Colonic mucosa (tissue), 4 donors: ENCODE data around the gene ARHGAP23. TPM values are rescaled to one million over a fixed set of nuclear protein-coding genes. Genes with fewer than 3 reads are reported as not detected.
"Not testable (repeated sequence)": the region's sequence is repeated elsewhere in the genome, so short reads cannot be mapped to it uniquely, and the experiment has no call there.

Experiments
- DNase-seq: peaks from one replicate; pipeline ENCODE4 v3.0.0-alpha.2; 2020
- H3K27ac ChIP-seq: fragments of 200-600 bp; one replicate; pipeline ENCODE4 v1.8.0; 2021
- H3K27me3 ChIP-seq: fragments of 200-600 bp; one replicate; pipeline ENCODE4 v1.8.0; 2021
- H3K36me3 ChIP-seq: fragments of 200-600 bp; one replicate; pipeline ENCODE4 v1.8.0; 2021
- H3K4me1 ChIP-seq: fragments of 200-600 bp; one replicate; pipeline ENCODE4 v1.8.0; 2021; ENCODE audit warnings: mild to moderate bottlenecking
- H3K4me3 ChIP-seq: fragments of 200-600 bp; one replicate; pipeline ENCODE4 v1.8.0; 2021
- H3K9ac ChIP-seq, 2 donors: one replicate each; pipeline ENCODE4 v1.7.0; 2013; ENCODE audit warnings: control low read depth in 2 of 2, low read depth in 2 of 2, low read length in 2 of 2
- H3K9me3 ChIP-seq: fragments of 200-600 bp; one replicate; pipeline ENCODE4 v1.8.0; 2021
- CTCF ChIP-seq: fragments of 200-600 bp; IDR thresholded peaks from one replicate; pipeline ENCODE4 v1.8.0; 2022; ENCODE audit warnings: antibody characterized with exemption, mild to moderate bottlenecking
- intact Hi-C: fragments of 100-400 bp; cut with DNase I; formaldehyde crosslinking; loops from one replicate; pipeline ENCODE4 v1.14.1; 2022
- total RNA-seq, 2 donors: library from RNA; stranded (reverse); fragmentation: NEBNext Ultra II Directional in 1 of 2; extraction: Animal tissue kit (Norgen Biotek cat#: 25700) in 1 of 2; gene quantifications; one replicate each; pipeline ENCODE4 v1.2.1, GENCODE V29; 2021
- donor health status: healthy.
- donor health status: DM: no; HTN: no; CAD: no.
- donor health status: DM: no; HTN: no; CAD: no.

Gene ARHGAP23
- total RNA-seq, 2 donors from 2014 or later, result 4.0 to 14.1 TPM

- H3K4me3 ChIP-seq, result no peak overlapping the region
- H3K9ac ChIP-seq, result no peak overlapping the region
- H3K27ac ChIP-seq, result no peak overlapping the region
- no peaks in the 10 kb centered on the region for H3K9me3 ChIP-seq
- no peak for DNase-seq
- no peaks in the 10 kb centered on the region for H3K36me3 ChIP-seq
- H3K27me3 ChIP-seq, result peaks cover 22% of the 10 kb centered on the region
- H3K4me1 ChIP-seq, result no peaks in the 10 kb centered on the region
- intact Hi-C loops, result no loop called here
- no peak for TF ChIP-seq CTCF
These were observed 82.3 kb downstream of the ARHGAP23 start for GRCh38 chr17:38510421-38511149.

- Histone ChIP-seq H3K4me1 (no peaks in the 10 kb centered on the region), H3K9ac (no peak overlapping the region), H3K36me3 (no peaks in the 10 kb centered on the region), H3K27ac (no peak overlapping the region), H3K4me3 (no peak overlapping the region), H3K9me3 (no peaks in the 10 kb centered on the region), H3K27me3 (peaks cover 22% of the 10 kb centered on the region)
- intact Hi-C loops, result no loop called here
- DNase-seq, result no peak
- no peak for TF ChIP-seq CTCF
These were observed 83.2 kb downstream of the ARHGAP23 start for GRCh38 chr17:38511150-38512108.

GRCh38 chr17:38512473-38513058 lies 84.3 kb downstream of the ARHGAP23 start:
- Histone ChIP-seq H3K36me3 (no peaks in the 10 kb centered on the region), H3K9me3 (no peaks in the 10 kb centered on the region), H3K9ac (no peak overlapping the region), H3K27ac (no peak overlapping the region), H3K27me3 (peaks cover 22% of the 10 kb centered on the region), H3K4me3 (no peak overlapping the region), H3K4me1 (no peaks in the 10 kb centered on the region)
- TF ChIP-seq CTCF, result no peak
- no peak for DNase-seq
- intact Hi-C loops, result no loop called here

DNA sequence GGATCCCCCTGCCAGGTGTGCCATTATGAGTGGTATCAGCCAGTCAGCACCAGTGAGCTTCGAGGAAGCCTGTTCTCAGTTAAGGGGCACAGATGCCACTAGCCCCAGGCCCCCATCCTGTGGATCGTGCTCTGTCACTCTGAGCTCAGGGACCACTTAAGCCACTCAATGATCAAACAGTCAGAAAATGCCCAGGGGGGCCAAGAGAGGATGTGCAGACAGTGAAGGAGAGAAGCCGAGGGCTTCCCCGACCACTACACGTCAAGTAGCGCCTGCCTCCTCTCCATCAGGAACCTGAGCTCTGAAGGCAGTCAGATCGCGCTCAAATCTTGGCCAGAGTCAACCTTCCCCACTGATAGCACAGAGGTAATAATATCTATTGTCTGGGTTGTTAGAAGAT lies 98.3 kb downstream of the ARHGAP23 start:
- H3K9me3 ChIP-seq, intact Hi-C loops: not testable (repeated sequence)

GRCh38 chr17:38528141-38528540 lies 99.9 kb downstream of the ARHGAP23 start:
- H3K9ac ChIP-seq, H3K27me3 ChIP-seq, H3K27ac ChIP-seq, H3K4me1 ChIP-seq, DNase-seq, intact Hi-C loops, H3K4me3 ChIP-seq, H3K36me3 ChIP-seq, H3K9me3 ChIP-seq: not testable (repeated sequence)

More for the DNA sequence above, 98.3 kb downstream of the ARHGAP23 start:
- not testable (repeated sequence) for H3K4me1 ChIP-seq, DNase-seq, H3K27ac ChIP-seq, H3K27me3 ChIP-seq, H3K4me3 ChIP-seq, H3K36me3 ChIP-seq, H3K9ac ChIP-seq

DNA sequence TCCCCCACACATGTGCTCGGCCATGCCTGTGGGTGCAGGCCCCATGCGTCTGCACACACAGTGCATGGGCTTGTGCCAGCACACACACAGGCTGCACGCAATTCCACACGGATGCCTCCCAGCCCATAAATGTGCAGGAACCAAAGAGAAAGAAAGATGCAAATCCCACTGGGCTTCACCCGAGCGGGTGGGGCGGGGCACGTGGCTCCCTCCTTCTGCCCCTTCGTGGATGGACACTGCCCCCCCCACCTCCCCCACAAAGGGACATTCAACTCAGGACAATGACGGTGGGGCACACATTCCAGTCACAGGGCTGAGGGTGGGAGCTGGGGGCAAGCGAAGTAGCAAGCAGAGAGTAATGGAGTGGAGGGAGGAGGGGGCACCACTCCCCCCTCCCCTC lies 102.6 kb downstream of the ARHGAP23 start:
- H3K27ac ChIP-seq, H3K9me3 ChIP-seq, H3K9ac ChIP-seq, DNase-seq, H3K4me3 ChIP-seq, H3K4me1 ChIP-seq, intact Hi-C loops, H3K27me3 ChIP-seq, H3K36me3 ChIP-seq: not testable (repeated sequence)

DNA sequence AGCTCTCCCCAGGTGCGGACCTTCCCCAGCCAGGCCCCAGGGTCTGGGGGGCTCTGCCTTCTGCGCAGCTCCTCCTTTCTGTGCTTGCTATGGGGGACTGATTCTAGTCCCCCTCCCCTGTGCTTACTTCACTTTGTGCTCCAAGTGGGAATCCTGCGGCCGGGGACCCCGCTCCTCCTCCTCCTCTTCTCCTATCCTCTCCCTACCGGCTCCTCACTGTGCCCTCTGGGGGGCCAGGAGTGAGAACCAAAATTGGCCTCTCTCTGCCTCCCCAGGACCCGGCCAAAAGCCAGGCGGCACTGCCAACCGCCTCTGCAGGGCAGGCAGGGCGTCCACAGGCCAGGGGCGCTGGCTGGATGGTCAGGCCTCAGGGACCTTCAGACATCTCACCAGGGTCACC lies 103.5 kb downstream of the ARHGAP23 start:
- H3K36me3 ChIP-seq, DNase-seq, intact Hi-C loops, H3K4me3 ChIP-seq, H3K27ac ChIP-seq, H3K27me3 ChIP-seq, H3K9me3 ChIP-seq, H3K4me1 ChIP-seq, H3K9ac ChIP-seq: not testable (repeated sequence)
